Smooth muscle cell (in vitro differentiated cells): Measurements from ENCODE around the gene PRR23E. TPM values are rescaled to one million over a fixed set of nuclear protein-coding genes. Genes with fewer than 3 reads are reported as not detected.

Experiments
- DNase-seq: peaks from one replicate; lab custom pipeline; 2025; ENCODE audit not compliant: unreplicated experiment; lab: John Stamatoyannopoulos, UW
- H2AFZ ChIP-seq: fragments of 200-600 bp; sonication (generic); 2 replicates; pipeline ENCODE4 v1.6.0; 2016; ENCODE audit warnings: antibody characterized with exemption, low read depth, mild to moderate bottlenecking
- H3F3A ChIP-seq: fragments of 200-600 bp; sonication (generic); 2 replicates; pipeline ENCODE4 v1.6.0; 2017; ENCODE audit warnings: antibody characterized with exemption, low read depth
- H3K27ac ChIP-seq: fragments of 200-600 bp; sonication (generic); 2 replicates; pipeline ENCODE4 v1.5.1; 2016; ENCODE audit warnings: low read depth, mild to moderate bottlenecking
- H3K27me3 ChIP-seq: fragments of 200-600 bp; sonication (generic); 2 replicates; pipeline ENCODE4 v1.6.1; 2016; ENCODE audit warnings: low read depth, mild to moderate bottlenecking
- H3K36me3 ChIP-seq: fragments of 200-600 bp; sonication (generic); 2 replicates; pipeline ENCODE4 v1.5.1; 2016; ENCODE audit warnings: low read depth
- H3K4me1 ChIP-seq: fragments of 200-600 bp; sonication (generic); 2 replicates; pipeline ENCODE4 v1.5.1; 2016; ENCODE audit warnings: low read depth
- H3K4me2 ChIP-seq: fragments of 200-600 bp; sonication (generic); 2 replicates; pipeline ENCODE4 v1.6.0; 2016; ENCODE audit warnings: mild to moderate bottlenecking
- H3K4me3 ChIP-seq: fragments of 200-600 bp; sonication (generic); 2 replicates; pipeline ENCODE4 v1.5.1; 2016; ENCODE audit warnings: mild to moderate bottlenecking
- H3K79me2 ChIP-seq: fragments of 200-600 bp; sonication (generic); 2 replicates; pipeline ENCODE4 v1.6.0; 2016; ENCODE audit warnings: low read depth, mild to moderate bottlenecking
- H3K9ac ChIP-seq: fragments of 200-600 bp; sonication (generic); 2 replicates; pipeline ENCODE4 v1.6.0; 2016; ENCODE audit warnings: low read depth
- H3K9me3 ChIP-seq: fragments of 200-600 bp; sonication (generic); replicated peaks from 2 replicates; pipeline ENCODE4 v1.5.1; 2016; ENCODE audit warnings: low read depth
- H4K20me1 ChIP-seq: fragments of 200-600 bp; sonication (generic); 2 replicates; pipeline ENCODE4 v1.6.0; 2016; ENCODE audit warnings: low read depth
- CTCF ChIP-seq: fragments of 200-600 bp; sonication (generic); IDR thresholded peaks from 2 replicates; pipeline ENCODE4 v1.5.1; 2017; ENCODE audit warnings: borderline replicate concordance, mild to moderate bottlenecking, antibody characterized with exemption; ENCODE audit not compliant: insufficient read depth, poor library complexity, severe bottlenecking
- WGBS: methylation state at CpG from one replicate; pipeline ENCODE4 v1.1.7; 2016; ENCODE audit warnings: low lambda C conversion rate; 5-methylcytosine and 5-hydroxymethylcytosine counted together
- polyA plus RNA-seq: library from polyadenylated mRNA; unstranded; fragments of >200 nt; fragmentation: Nextera tagmentation; extraction: Ambion mirVana; gene quantifications from 2 replicates; pipeline ENCODE4 v1.2.1, GENCODE V29; 2016
- total RNA-seq: library from RNA; depleted of rRNA; stranded (reverse); fragments of >200 nt; gene quantifications from 2 replicates; pipeline ENCODE4 v1.2.3, GENCODE V29; 2014

PRR23E gene
- total and polyA plus RNA-seq, 2 experiments from 2014 or later = not detected

- DNase-seq = no peak
These were observed 17.1 kb downstream of the PRR23E start for GRCh38 chr3:127209840-127210653.

GRCh38 chr3:127210654-127210943 lies 17.7 kb downstream of the PRR23E start:
- H3K36me3 ChIP-seq = no peaks in the 10 kb centered on the region
- no peaks in the 10 kb centered on the region for H4K20me1 ChIP-seq
- H3K27me3 ChIP-seq = no peaks in the 10 kb centered on the region
- H3K79me2 ChIP-seq = no peaks in the 10 kb centered on the region
- DNase-seq = no peak
- TF ChIP-seq CTCF = no peak
- no peak overlapping the region for H3K27ac ChIP-seq
- 88% methylated on average over 7 of the region's 7 CpGs for WGBS
- no peaks in the 10 kb centered on the region for H3K9me3 ChIP-seq
- H3K4me1 ChIP-seq = peaks cover 4% of the 10 kb centered on the region
- no peak overlapping the region for H2AFZ ChIP-seq
- no peak overlapping the region for H3K4me3 ChIP-seq
- H3K9ac ChIP-seq = no peak overlapping the region
- no peaks in the 10 kb centered on the region for H3F3A ChIP-seq
- no peak overlapping the region for H3K4me2 ChIP-seq

More at GRCh38 chr3:127209840-127210653, 17.1 kb downstream of the PRR23E start:
- H3K9me3 ChIP-seq = no peaks in the 10 kb centered on the region
- H3K9ac ChIP-seq = no peak overlapping the region
- H3K27me3 ChIP-seq = no peaks in the 10 kb centered on the region
- 79% methylated on average over 14 of the region's 14 CpGs for WGBS
- H3K4me1 ChIP-seq = peaks cover 4% of the 10 kb centered on the region
- H3K36me3 ChIP-seq = no peaks in the 10 kb centered on the region
- TF ChIP-seq CTCF = no peak
- no peaks in the 10 kb centered on the region for H3K79me2 ChIP-seq
- no peak overlapping the region for H2AFZ ChIP-seq
- H3K27ac ChIP-seq = no peak overlapping the region
- H4K20me1 ChIP-seq = no peaks in the 10 kb centered on the region
- no peak overlapping the region for H3K4me2 ChIP-seq
- no peak overlapping the region for H3K4me3 ChIP-seq
- no peaks in the 10 kb centered on the region for H3F3A ChIP-seq

- H2AFZ ChIP-seq = no peak overlapping the region
- TF ChIP-seq CTCF = no peak
- H3K4me1 ChIP-seq = peaks cover 4% of the 10 kb centered on the region
- H3K27ac ChIP-seq = no peak overlapping the region
- no peak for DNase-seq
- no peaks in the 10 kb centered on the region for H4K20me1 ChIP-seq
- 95% methylated on average over 14 of the region's 14 CpGs for WGBS
- no peaks in the 10 kb centered on the region for H3F3A ChIP-seq
- no peaks in the 10 kb centered on the region for H3K9me3 ChIP-seq
- no peak overlapping the region for H3K4me2 ChIP-seq
- no peak overlapping the region for H3K9ac ChIP-seq
- no peaks in the 10 kb centered on the region for H3K27me3 ChIP-seq
- no peaks in the 10 kb centered on the region for H3K36me3 ChIP-seq
- no peak overlapping the region for H3K4me3 ChIP-seq
- no peaks in the 10 kb centered on the region for H3K79me2 ChIP-seq
These were observed 18.5 kb downstream of the PRR23E start for GRCh38 chr3:127211118-127212060.
